T-helper 1 cell (primary cell): ENCODE measurements around the gene MKX.

Experiments
- DNase-seq, 5 donors: peaks; one replicate each; pipeline ENCODE4 v3.0.0-alpha.2; 2012 to 2020

Gene MKX

DNA sequence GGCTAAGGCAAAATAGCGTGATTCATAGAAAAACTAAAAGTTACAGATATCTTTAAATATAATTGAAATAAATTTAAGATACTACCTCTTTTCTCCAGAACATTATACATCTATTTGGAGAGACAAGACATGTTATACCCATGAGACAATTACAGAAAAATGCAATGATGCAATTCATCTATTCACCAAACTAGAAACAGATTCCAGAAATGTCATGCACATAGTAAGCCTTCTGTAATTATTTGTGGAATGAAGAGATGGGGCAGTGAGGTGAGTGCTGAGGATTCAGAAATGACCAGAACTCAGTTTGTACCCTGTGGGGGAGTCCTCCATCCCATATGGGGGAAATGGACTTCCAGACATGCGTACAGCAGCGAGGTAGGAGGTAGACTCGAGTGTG is 99.4 kb downstream of the MKX start:
- no peak for DNase-seq

DNA sequence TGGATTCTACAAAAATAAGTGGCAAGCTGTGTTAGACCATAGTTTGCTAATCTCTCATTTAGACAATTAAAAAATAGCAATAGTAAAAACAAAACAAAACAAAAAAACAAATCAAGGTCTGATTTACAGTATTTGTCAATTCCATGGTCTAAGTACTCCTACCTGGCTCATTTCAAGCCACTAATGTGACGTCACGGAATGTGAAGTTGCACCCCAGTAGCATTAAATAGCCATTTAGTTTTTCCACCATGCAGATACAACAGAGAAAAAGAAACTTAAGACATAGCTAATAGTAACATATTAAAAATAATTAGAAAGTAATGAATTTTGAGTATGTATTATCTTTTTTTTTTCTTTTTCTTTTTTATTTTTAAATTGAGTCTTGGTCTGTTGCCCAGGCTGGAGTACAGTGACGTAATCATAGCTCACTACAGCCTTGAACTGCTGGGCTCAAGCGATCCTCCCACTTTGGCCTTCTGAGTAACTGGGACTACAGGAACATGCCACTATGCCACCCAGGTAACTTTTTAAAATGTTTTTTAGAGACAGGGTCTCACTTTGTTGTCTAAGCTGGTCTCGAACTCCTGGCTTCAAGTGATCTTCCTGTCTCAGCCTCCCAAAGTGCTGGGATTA is 101.2 kb downstream of the MKX start:
- no peak for DNase-seq

DNA sequence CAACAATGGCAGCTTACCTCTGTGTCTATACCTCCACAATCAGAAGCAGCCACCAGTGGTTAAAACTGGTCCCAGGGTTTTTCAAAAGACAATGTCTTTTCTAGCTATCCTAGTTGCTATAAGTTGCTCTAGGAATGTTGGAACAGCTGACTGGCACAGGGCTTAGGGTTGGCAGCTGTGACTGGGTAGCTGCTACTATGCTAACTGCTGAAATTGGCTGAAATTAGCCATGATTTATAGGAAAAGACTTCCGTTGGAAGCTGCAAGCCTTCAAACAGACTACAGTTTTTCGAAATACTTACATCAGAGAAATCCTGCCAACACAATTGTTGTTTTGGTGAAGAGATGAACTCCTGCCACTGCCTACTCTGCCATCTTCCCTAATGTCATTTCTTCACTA is 102.3 kb downstream of the MKX start:
- DNase-seq: no peak

DNA sequence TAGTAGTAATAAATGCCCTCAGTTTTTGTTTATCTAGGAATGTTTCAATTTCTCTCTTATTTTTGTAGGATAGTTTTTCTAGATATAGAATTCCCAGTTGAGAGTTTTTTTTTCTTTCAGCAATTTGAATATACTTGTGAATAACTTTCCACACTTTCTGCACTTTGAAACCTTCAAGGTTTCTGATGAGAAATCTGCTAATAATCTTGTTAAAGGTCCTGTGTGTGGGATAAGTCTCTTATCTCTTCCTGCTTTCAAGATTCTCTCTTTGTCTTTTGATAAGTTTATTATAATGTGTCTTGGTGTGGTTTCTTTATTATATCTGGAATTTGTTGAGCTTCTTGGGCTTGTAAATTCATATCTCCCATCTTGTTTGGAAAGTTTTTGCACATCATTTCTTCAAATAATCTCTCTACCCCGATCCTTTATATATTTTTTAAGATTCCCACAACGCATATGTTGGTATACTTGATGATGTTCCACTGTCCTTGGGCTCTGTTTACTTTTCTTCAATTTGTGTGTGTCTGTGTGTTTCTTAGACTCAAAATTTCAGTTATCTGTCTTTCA is 103.5 kb downstream of the MKX start:
- DNase-seq: no peak

DNA sequence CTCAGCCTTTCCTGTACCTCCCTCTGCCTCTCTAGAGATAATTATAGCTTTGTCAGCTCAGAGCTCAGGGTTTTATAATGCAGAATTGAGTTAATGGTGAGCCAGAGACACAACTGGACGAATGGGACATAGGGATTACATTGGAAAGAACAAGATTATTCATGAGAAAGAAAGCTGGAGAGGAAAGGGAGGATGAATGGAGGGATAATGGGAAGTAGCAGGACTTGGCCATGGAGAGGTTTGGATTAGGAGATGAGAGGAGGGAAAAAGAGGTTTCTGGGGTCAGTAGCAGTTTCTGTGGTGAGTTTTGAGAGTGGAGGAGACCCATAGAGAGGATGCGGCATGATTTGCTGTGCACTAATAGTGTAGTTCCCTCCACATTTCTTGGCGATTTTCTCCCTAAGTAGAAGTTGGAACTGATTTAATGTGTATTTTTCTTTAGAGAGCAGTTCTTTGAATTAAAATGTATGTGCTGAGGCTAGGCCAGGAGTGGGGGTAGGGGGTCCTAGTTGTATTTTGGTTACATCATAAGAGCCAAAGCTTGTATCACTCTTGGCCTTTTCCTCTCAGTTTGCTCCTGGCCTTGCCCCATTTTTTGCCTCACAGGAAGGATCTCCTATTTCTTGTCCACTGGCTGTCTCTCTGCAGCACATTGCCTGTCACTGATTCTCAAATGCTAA is 107.4 kb downstream of the MKX start:
- no peak for DNase-seq

DNA sequence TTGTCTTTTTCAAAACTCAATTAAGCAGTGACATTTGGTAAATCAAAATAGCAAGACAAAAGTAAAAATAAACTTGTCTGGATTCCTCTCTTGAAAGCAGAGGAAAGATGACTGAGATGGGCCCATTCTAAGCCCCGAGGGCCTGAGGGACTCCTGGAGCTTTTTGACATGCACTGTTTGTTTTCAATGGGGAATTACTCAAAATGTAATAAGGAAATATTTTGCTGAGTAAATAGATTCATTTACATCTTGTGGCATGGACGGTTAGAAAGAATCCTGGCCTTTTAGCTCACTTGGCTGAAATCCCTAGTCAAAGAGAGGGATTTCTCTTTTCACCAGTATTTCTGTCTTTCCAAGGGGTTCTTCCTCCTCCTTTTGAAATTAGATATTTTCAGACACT is 108.0 kb downstream of the MKX start:
- no peak for DNase-seq

DNA sequence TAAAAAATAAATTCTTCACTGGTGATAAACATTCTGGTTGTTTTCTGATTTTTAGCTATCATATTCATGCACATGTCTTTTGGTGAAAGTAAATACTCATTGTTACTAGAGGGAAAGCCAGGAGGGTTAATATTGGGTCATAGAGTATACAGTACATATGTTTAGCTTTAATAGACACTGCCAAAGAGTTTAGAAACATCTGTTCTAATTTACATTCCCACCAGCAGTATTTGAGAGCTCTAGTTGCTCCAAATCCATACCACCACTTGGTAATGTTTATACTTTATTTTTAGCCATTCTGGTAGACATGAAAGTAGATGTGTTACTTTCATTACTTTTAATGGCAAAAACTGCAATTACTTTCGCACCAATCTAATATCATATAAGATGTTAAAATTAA is 108.8 kb downstream of the MKX start:
- DNase-seq: no peak

DNA sequence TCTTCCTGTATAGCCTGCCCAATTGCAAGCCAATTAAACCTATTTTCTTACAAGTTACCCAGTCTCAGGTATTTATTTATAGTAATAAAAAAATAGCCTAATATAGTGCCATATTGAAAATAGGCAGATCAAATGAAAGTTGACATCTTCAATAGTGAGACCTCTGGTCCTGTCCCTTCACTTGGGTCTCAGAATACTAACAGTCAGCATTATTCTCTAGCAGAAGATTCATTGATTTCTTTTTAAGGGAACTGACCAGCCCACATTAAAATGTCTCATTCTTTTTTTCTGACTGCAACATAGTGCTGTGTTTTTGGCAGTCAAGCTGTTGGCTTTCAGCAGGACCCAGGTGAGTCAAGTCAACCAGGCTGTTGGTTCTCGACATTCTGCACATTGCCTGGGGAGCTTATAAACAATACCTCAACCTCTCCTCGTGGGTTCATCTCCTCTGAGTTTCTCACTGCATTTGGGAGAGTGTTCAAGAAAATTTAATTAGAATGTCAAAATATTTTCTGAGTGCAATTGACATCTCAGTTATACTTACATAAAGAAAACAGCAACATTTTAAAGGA is 109.8 kb downstream of the MKX start:
- no peak for DNase-seq

DNA sequence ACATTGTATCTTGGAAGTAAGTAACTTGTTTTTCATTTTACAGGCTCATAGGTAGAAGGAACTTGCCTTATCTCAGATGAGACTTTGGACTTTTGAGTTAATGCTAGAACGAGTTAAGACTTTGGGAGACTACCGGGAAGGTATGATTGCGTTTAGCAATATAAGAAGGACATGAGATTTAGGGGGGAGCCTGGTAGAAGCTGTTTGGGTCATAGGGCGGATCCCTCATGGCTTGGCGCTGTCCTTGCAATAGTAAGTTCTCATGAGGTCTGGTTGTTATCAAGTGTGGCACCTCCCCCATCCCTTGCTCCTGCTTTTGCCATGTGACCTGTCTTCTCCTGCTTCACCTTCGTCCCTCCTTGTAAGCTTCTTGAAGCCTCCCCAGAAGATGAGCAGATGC is 110.3 kb downstream of the MKX start:
- no peak for DNase-seq

DNA sequence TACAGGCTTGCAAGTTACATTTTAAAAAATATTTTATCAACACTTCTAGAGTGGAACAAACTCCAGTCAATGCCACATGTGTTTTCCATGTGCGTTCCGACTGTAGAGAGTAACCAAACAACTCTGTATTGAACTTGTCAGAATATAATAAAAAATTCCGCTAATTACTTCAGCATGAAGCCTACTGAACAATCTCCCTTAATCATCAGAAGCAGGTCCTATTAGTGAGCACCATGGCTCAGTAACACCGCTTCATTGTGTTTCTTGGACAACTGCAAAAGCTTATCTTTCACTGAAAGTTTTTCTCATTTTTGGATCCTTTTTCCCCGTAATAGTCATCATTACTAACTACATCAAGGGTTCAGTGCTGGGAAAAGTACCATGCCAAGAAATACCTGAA is 117.0 kb downstream of the MKX start:
- no peak for DNase-seq

DNA sequence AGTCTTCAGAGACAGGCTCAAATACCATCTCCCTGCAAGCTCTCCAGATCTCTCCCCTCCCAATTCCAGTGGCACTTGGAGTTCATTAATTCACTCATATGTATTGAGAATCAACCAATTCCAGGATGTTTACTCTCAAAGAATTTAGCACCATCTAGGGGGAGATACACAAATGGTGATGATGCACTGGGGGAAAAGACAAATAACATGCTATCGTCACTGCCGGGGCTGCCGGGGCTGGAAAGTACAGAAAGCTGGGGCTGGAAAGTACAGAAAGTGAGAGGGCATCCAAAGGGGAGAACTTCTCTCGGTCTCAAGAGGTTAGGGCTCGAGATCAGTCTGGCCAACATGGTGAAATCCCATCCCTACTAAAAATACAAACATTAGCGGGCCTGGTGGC is 118.7 kb downstream of the MKX start:
- DNase-seq: no peak

DNA sequence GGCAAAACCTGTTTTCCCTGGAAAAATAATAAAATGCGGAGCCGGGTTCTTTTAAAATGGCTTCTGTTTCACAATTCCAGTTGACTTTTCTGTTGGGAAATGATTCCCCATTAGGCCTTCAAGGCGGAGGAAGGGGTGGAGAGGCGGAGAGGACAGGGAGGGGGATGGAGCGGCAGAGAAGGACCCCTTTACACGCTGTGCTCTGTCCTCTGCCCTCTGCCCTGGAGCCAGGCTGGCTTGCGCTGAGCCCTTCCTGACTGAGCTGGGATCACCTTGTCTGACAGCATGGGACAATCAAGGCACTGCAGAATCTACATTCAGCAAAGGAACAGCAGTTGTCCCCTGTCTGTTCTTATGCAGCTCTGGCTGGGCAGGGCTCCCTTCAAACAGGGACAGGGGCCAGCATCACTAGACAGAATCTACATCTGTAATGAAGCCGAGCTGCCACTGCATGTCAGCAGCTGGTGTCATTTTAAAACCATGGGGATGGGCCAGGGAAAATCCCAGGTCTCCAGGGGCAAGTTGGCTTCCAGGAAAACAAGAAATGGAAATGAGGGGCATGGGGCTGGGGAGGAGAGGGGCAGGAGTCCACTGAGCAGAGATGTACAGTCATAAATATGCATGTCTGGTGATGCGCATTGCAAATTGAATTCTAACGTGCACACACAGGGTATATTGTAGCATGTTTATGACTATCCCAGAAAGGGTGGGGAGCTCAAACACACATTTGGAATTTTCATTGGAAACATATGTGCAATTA is 120.0 kb downstream of the MKX start:
- DNase-seq: no peak

DNA sequence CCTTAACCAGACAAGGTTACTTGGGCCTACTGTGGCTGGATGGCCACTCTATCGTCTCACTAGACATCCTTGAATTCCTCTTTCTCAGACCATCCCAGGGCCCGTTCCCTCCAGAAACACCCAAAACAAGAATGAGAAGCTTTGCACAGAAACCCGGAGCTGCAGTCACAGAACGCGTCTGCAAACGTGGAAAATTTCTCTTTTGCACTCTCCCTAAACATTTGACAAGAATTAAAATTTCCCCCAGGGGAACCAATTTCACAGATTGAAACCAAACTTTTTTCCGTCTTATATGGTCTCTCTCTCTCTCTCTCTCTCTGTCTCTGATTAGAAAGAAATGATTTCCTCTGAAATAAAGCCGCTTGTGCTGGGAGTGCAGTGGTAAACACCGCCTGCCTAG is 120.7 kb downstream of the MKX start:
- DNase-seq: no peak
